Erythroblast (primary cell): Measurements from ENCODE around the gene CMTM7.

Experiments
- GATA1 ChIP-seq: IDR thresholded peaks from 2 replicates; pipeline ENCODE4 v1.6.1; 2011; ENCODE audit warnings: low read depth, mild to moderate bottlenecking, control low read depth, low read length, moderate library complexity
- POLR2A ChIP-seq: IDR thresholded peaks from 2 replicates; pipeline ENCODE4 v1.6.1; 2011; ENCODE audit warnings: mild to moderate bottlenecking, low read length

- TF ChIP-seq POLR2A (no peak), GATA1 (no peak)
These were observed 3.8 kb downstream of the CMTM7 start for GRCh38 chr3:32395496-32395895.
